Hypothalamus (tissue), 51 donors: ENCODE measurements around the gene SSTR3.
A peak's percentile ranks its signal among the peaks of the same experiment; 100 is the strongest.
"Not testable (repeated sequence)": the region's sequence is repeated elsewhere in the genome, so short reads cannot be mapped to it uniquely, and the experiment has no call there.

ENCODE experiments used
- DNase-seq, 51 donors: peaks; one replicate each; lab custom pipeline; 2025; lab: John Stamatoyannopoulos, UW

Gene SSTR3

GRCh38 chr22:37212174-37212906, at the start of gene SSTR3:
Gene SSTR3 (minus strand): TSS chr22:37212477. CDS start chr22:37207803, 4,674 bp downstream.
- peak in 1 of 51 donors; percentile 16 for DNase-seq

GRCh38 chr22:37260901-37261336, 48.6 kb upstream of the SSTR3 start:
- peak in 7 of 51 donors; percentile 8 to 34 (median 18) for DNase-seq

- no peak for DNase-seq
These were observed 48.0 kb upstream of the SSTR3 start for GRCh38 chr22:37260155-37260795.

- peak in 4 of 51 donors; percentile 10 to 34 (median 17) for DNase-seq
These were observed 47.3 kb upstream of the SSTR3 start for GRCh38 chr22:37259540-37260029.

- no peak for DNase-seq
These were observed 46.6 kb upstream of the SSTR3 start for GRCh38 chr22:37258753-37259401.

GRCh38 chr22:37258005-37258752, 45.9 kb upstream of the SSTR3 start:
- no peak for DNase-seq

- no peak for DNase-seq
These were observed 43.9 kb upstream of the SSTR3 start for GRCh38 chr22:37256075-37256726.

GRCh38 chr22:37255558-37256006, 43.3 kb upstream of the SSTR3 start:
- no peak for DNase-seq

GRCh38 chr22:37254867-37255233, 42.6 kb upstream of the SSTR3 start:
- no peak for DNase-seq

- DNase-seq, result no peak
These were observed 42.1 kb upstream of the SSTR3 start for GRCh38 chr22:37254209-37254866.

- DNase-seq, result no peak
These were observed 40.9 kb upstream of the SSTR3 start for GRCh38 chr22:37253126-37253660.

- DNase-seq, result not testable (repeated sequence)
These were observed 39.6 kb upstream of the SSTR3 start for GRCh38 chr22:37251836-37252235.

- DNase-seq, result no peak
These were observed 37.7 kb upstream of the SSTR3 start for GRCh38 chr22:37249986-37250385.

GRCh38 chr22:37248251-37248650, 36.0 kb upstream of the SSTR3 start:
- no peak for DNase-seq

GRCh38 chr22:37245740-37246139, 33.5 kb upstream of the SSTR3 start:
- no peak for DNase-seq

GRCh38 chr22:37244922-37245722, 32.8 kb upstream of the SSTR3 start:
- DNase-seq, result no peak

GRCh38 chr22:37244114-37244921, 32.0 kb upstream of the SSTR3 start, which contains the start of gene RAC2:
Gene RAC2 (minus strand): TSS chr22:37244269. CDS start chr22:37244148, 121 bp downstream.
- DNase-seq, result peak in 15 of 51 donors; percentile 6 to 30 (median 16)
